Lung (tissue), 12 donors: ENCODE measurements around the gene DCLK1. TPM values are rescaled to one million over a fixed set of nuclear protein-coding genes. Genes with fewer than 3 reads are reported as not detected.
"Not testable (repeated sequence)": the region's sequence is repeated elsewhere in the genome, so short reads cannot be mapped to it uniquely, and the experiment has no call there.

Experiments
- ATAC-seq: fragments of 200-7000 bp; cut with Tn5 transposase; one replicate; pipeline ENCODE4 v1.9.1; 2020; ENCODE audit warnings: moderate number of reproducible peaks; ENCODE audit not compliant: insufficient read depth, low FRiP score
- DNase-seq, 3 donors: peaks; one replicate each; pipeline ENCODE4 v3.0.0-alpha.2; 2013 to 2017
- H3K27ac ChIP-seq, 2 donors: one replicate each; pipeline ENCODE4 v1.5.1; 2013; ENCODE audit warnings: mild to moderate bottlenecking in 2 of 2, moderate library complexity in 2 of 2, control low read depth in 1 of 2, inconsistent platforms in 1 of 2, low read depth in 1 of 2, low read length in 1 of 2
- H3K27me3 ChIP-seq, 3 donors: one replicate each; pipeline ENCODE4 v1.5.1; 2013; ENCODE audit warnings: low read length in 2 of 3; ENCODE audit not compliant: control insufficient read depth in 3 of 3, insufficient read depth in 3 of 3
- H3K36me3 ChIP-seq, 4 donors: one replicate each; pipeline ENCODE4 v1.5.1; 2013; ENCODE audit warnings: low read length in 4 of 4, mild to moderate bottlenecking in 1 of 4, moderate library complexity in 1 of 4; ENCODE audit not compliant: control insufficient read depth in 4 of 4, insufficient read depth in 4 of 4
- H3K4me1 ChIP-seq, 5 donors: one replicate each; pipeline ENCODE4 v1.5.1; 2013; ENCODE audit warnings: low read length in 5 of 5, mild to moderate bottlenecking in 2 of 5, moderate library complexity in 1 of 5; ENCODE audit not compliant: control insufficient read depth in 5 of 5, insufficient read depth in 5 of 5
- H3K4me3 ChIP-seq: one replicate; pipeline ENCODE4 v1.5.1; 2013; ENCODE audit warnings: mild to moderate bottlenecking, control low read depth, moderate library complexity
- H3K9ac ChIP-seq, 2 donors: one replicate each; pipeline ENCODE4 v1.5.1; 2013; ENCODE audit warnings: low read length in 2 of 2, control low read depth in 1 of 2; ENCODE audit not compliant: insufficient read depth in 1 of 2
- H3K9me3 ChIP-seq, 4 donors: one replicate each; pipeline ENCODE4 v1.5.1; 2013; ENCODE audit warnings: low read length in 3 of 4, mild to moderate bottlenecking in 1 of 4, moderate library complexity in 1 of 4; ENCODE audit not compliant: control insufficient read depth in 4 of 4, insufficient read depth in 3 of 4
- CTCF ChIP-seq: IDR thresholded peaks from 2 replicates; pipeline ENCODE4 v1.5.1; 2012; ENCODE audit warnings: mild to moderate bottlenecking; ENCODE audit errors: control extremely low read depth, extremely low read depth
- WGBS, 2 donors: extraction: QIAGEN DNeasy Blood & Tissue Kit; methylation state at CpG; one replicate each; pipeline ENCODE4 v1.1.7; 2013; 5-methylcytosine and 5-hydroxymethylcytosine counted together
- polyA plus RNA-seq, 2 donors: library from polyadenylated mRNA; stranded (reverse); fragments of 200-250 nt; gene quantifications; one replicate each; pipeline ENCODE4 v1.2.1, GENCODE V29; 2013
- total RNA-seq, 2 donors: library from RNA; depleted of rRNA in 1 of 2; stranded (reverse); fragments of >200 nt in 1 of 2; gene quantifications; one replicate each; pipeline ENCODE4 v1.2.1, GENCODE V29; 2014 to 2021
- donor health status: control.
- donor health status: control.
- donor health status: Bipolar disorder and iron deficiency.
- donor health status: healthy.
- donor health status: DM: yes; HTN: yes; CAD: no.

The DCLK1 gene
- total and polyA plus RNA-seq, 4 donors, result 1.2 to 23.5 (median 7.0) TPM

GRCh38 chr13:35984776-35985453, 146.3 kb downstream of the DCLK1 start:
- no peak overlapping the region for H3K9ac ChIP-seq
- H3K36me3 ChIP-seq, result no peaks in the 10 kb centered on the region
- H3K27me3 ChIP-seq, result no peaks in the 10 kb centered on the region
- DNase-seq (peak; percentile 29 to 32 (median 30)), ATAC-seq (no peak)
- no peak overlapping the region for H3K27ac ChIP-seq
- no peak overlapping the region for H3K4me3 ChIP-seq
- no peak for TF ChIP-seq CTCF
- WGBS, 2 donors, result 70 to 71% methylated on average over 10 of the region's 10 CpGs
- H3K4me1 ChIP-seq, result peaks cover 0 to 10% (median 0%) of the 10 kb centered on the region in 5 donors
- peaks cover 0 to 2% (median 0%) of the 10 kb centered on the region in 4 donors for H3K9me3 ChIP-seq

- WGBS, 2 donors, result 92 to 93% methylated on average over 3 of the region's 3 CpGs
- no peak for TF ChIP-seq CTCF
- H3K4me3 ChIP-seq, result no peak overlapping the region
These were observed 146.9 kb downstream of the DCLK1 start for GRCh38 chr13:35984287-35984686.

GRCh38 chr13:35983703-35984102, 147.5 kb downstream of the DCLK1 start:
- not testable (repeated sequence) for H3K4me1 ChIP-seq, H3K4me3 ChIP-seq, H3K9ac ChIP-seq, H3K27ac ChIP-seq, DNase-seq, H3K27me3 ChIP-seq, ATAC-seq, H3K9me3 ChIP-seq, H3K36me3 ChIP-seq
- 67 to 77% methylated on average over 1 of the region's 1 CpG for WGBS, 2 donors

More at GRCh38 chr13:35984287-35984686, 146.9 kb downstream of the DCLK1 start:
- ATAC-seq (no peak), DNase-seq (no peak)
- Histone ChIP-seq H3K9me3 (peaks cover 0 to 2% (median 0%) of the 10 kb centered on the region in 4 donors), H3K27me3 (no peaks in the 10 kb centered on the region), H3K36me3 (no peaks in the 10 kb centered on the region), H3K4me1 (peaks cover 0 to 10% (median under 1%) of the 10 kb centered on the region in 5 donors), H3K9ac (no peak overlapping the region), H3K27ac (no peak overlapping the region)

- ATAC-seq, result no peak
- no peak overlapping the region for H3K27ac ChIP-seq
- peaks cover 0 to 10% (median 3%) of the 10 kb centered on the region in 5 donors for H3K4me1 ChIP-seq
- no peak for DNase-seq
- H3K27me3 ChIP-seq, result no peaks in the 10 kb centered on the region
- H3K9ac ChIP-seq, result no peak overlapping the region
- no peak for TF ChIP-seq CTCF
- no peak overlapping the region for H3K4me3 ChIP-seq
- H3K36me3 ChIP-seq, result no peaks in the 10 kb centered on the region
- H3K9me3 ChIP-seq, result peaks cover 0 to 2% (median 0%) of the 10 kb centered on the region in 4 donors
- 98 to 100% methylated on average over 1 of the region's 1 CpG for WGBS, 2 donors
These were observed 148.0 kb downstream of the DCLK1 start for GRCh38 chr13:35983206-35983605.
